Thyroid gland (tissue), 4 donors: ENCODE measurements around the gene PARD3. TPM values are rescaled to one million over a fixed set of nuclear protein-coding genes. Genes with fewer than 3 reads are reported as not detected.

ENCODE experiments used
- DNase-seq, 2 donors: peaks; one replicate each; pipeline ENCODE4 v3.0.0-alpha.2; 2019
- H3K27ac ChIP-seq, 3 donors: fragments of 200-600 bp; sonication (generic); 1 replicate in 2 of 3; 2 replicates in 1 of 3; pipeline ENCODE4 v1.5.1; 2016 to 2019; ENCODE audit warnings: mild to moderate bottlenecking in 1 of 3, moderate library complexity in 1 of 3
- H3K27me3 ChIP-seq: fragments of 200-600 bp; sonication (generic); one replicate; pipeline ENCODE4 v1.5.1; 2019
- H3K36me3 ChIP-seq, 2 donors: fragments of 200-600 bp; sonication (generic); one replicate each; pipeline ENCODE4 v1.5.1; 2016 to 2019
- H3K4me1 ChIP-seq, 2 donors: fragments of 200-600 bp; sonication (generic); one replicate each; pipeline ENCODE4 v1.5.1; 2017 to 2019
- H3K4me3 ChIP-seq, 3 donors: fragments of 200-600 bp; sonication (generic); replicated peaks in 1 of 3; 1 replicate in 2 of 3; 2 replicates in 1 of 3; pipeline ENCODE4 v1.5.1; 2016; ENCODE audit warnings: mild to moderate bottlenecking in 1 of 3
- H3K9me3 ChIP-seq: fragments of 200-600 bp; sonication (generic); one replicate; pipeline ENCODE4 v1.5.1; 2017
- CTCF ChIP-seq, 6 experiments: fragments of 200-600 bp in 3 of 6; fragments of 450-650 bp in 3 of 6; sonication (generic) in 3 of 6; IDR thresholded peaks; one replicate each; pipeline ENCODE4 v1.5.1; 2016 to 2019; ENCODE audit warnings: antibody characterized with exemption in 6 of 6, mild to moderate bottlenecking in 2 of 6, inconsistent platforms in 1 of 6, moderate library complexity in 1 of 6
- POLR2A ChIP-seq, 2 donors: fragments of 450-650 bp; IDR thresholded peaks; one replicate each; pipeline ENCODE4 v1.6.1; 2017; ENCODE audit warnings: antibody characterized with exemption in 2 of 2, mild to moderate bottlenecking in 2 of 2, moderate library complexity in 1 of 2
- WGBS, 2 donors: methylation state at CpG; one replicate each; pipeline ENCODE4 v1.1.5; 2017; 5-methylcytosine and 5-hydroxymethylcytosine counted together
- intact Hi-C: fragments of 100-400 bp; cut with DNase I; formaldehyde crosslinking; loops from one replicate; pipeline ENCODE4 v1.15.1; 2023
- total RNA-seq, 4 donors: library from RNA; depleted of rRNA; stranded (reverse); fragments of >200 nt; gene quantifications; one replicate each; pipeline ENCODE4 v1.2.3, GENCODE V29; 2016

PARD3 gene
- total RNA-seq, 4 donors from 2014 or later: 48.6 to 88.4 (median 57.7) TPM

GRCh38 chr10:34224639-34225038, 590.5 kb downstream of the PARD3 start:
- Histone ChIP-seq H3K27me3 (no peaks in the 10 kb centered on the region), H3K4me3 (no peak overlapping the region), H3K27ac (no peak overlapping the region), H3K36me3 (no peaks in the 10 kb centered on the region), H3K9me3 (no peaks in the 10 kb centered on the region), H3K4me1 (no peaks in the 10 kb centered on the region)
- no peak for TF ChIP-seq POLR2A (IDR thresholded peaks at IDR 0.05)
- TF ChIP-seq CTCF (IDR thresholded peaks at IDR 0.05): no peak
- DNase-seq: no peak
- intact Hi-C loops: no loop called here
- 89 to 91% methylated on average over 5 of the region's 5 CpGs for WGBS, 2 donors

GRCh38 chr10:34223658-34224057, 591.4 kb downstream of the PARD3 start:
- intact Hi-C loops: no loop called here
- H3K4me3 ChIP-seq: no peak overlapping the region
- H3K27ac ChIP-seq: no peak overlapping the region
- H3K9me3 ChIP-seq: no peaks in the 10 kb centered on the region
- no peaks in the 10 kb centered on the region for H3K36me3 ChIP-seq
- DNase-seq: no peak
- peaks cover 7 to 8% of the 10 kb centered on the region in 2 donors for H3K4me1 ChIP-seq
- H3K27me3 ChIP-seq: no peaks in the 10 kb centered on the region
- WGBS, 2 donors: 94 to 100% methylated on average over 1 of the region's 1 CpG
- TF ChIP-seq POLR2A (IDR thresholded peaks at IDR 0.05) (no peak), CTCF (IDR thresholded peaks at IDR 0.05) (no peak)

- intact Hi-C loops: no loop called here
- Histone ChIP-seq H3K4me3 (no peak overlapping the region), H3K9me3 (no peaks in the 10 kb centered on the region), H3K36me3 (no peaks in the 10 kb centered on the region), H3K4me1 (peaks cover 7 to 18% of the 10 kb centered on the region in 2 donors), H3K27me3 (no peaks in the 10 kb centered on the region), H3K27ac (no peak overlapping the region)
- TF ChIP-seq CTCF (IDR thresholded peaks at IDR 0.05) (no peak), POLR2A (IDR thresholded peaks at IDR 0.05) (no peak)
- WGBS, 2 donors: 88 to 94% methylated on average over 4 of the region's 4 CpGs
- no peak for DNase-seq
Observed at GRCh38 chr10:34222359-34222758, 592.7 kb downstream of the PARD3 start.

- Histone ChIP-seq H3K27ac (no peak overlapping the region), H3K4me1 (peaks cover 7 to 22% of the 10 kb centered on the region in 2 donors), H3K4me3 (no peak overlapping the region), H3K36me3 (no peaks in the 10 kb centered on the region), H3K9me3 (no peaks in the 10 kb centered on the region), H3K27me3 (no peaks in the 10 kb centered on the region)
- intact Hi-C loops: no loop called here
- DNase-seq: no peak
- 88% methylated on average over 10 of the region's 10 CpGs for WGBS, 2 donors
- TF ChIP-seq POLR2A (IDR thresholded peaks at IDR 0.05) (no peak), CTCF (IDR thresholded peaks at IDR 0.05) (no peak)
Observed at GRCh38 chr10:34219753-34220548, 595.1 kb downstream of the PARD3 start.

GRCh38 chr10:34217524-34217923, 597.6 kb downstream of the PARD3 start:
- intact Hi-C loops: no loop called here
- Histone ChIP-seq H3K36me3 (no peaks in the 10 kb centered on the region), H3K9me3 (no peaks in the 10 kb centered on the region), H3K27ac (no peak overlapping the region), H3K4me1 (peaks cover 7 to 22% of the 10 kb centered on the region in 2 donors), H3K27me3 (no peaks in the 10 kb centered on the region), H3K4me3 (no peak overlapping the region)
- 78 to 82% methylated on average over 7 of the region's 7 CpGs for WGBS, 2 donors
- TF ChIP-seq CTCF (IDR thresholded peaks at IDR 0.05) (no peak), POLR2A (IDR thresholded peaks at IDR 0.05) (no peak)
- no peak for DNase-seq
